ENCODE data around the gene MYCBPAP.

Gene MYCBPAP

DNA sequence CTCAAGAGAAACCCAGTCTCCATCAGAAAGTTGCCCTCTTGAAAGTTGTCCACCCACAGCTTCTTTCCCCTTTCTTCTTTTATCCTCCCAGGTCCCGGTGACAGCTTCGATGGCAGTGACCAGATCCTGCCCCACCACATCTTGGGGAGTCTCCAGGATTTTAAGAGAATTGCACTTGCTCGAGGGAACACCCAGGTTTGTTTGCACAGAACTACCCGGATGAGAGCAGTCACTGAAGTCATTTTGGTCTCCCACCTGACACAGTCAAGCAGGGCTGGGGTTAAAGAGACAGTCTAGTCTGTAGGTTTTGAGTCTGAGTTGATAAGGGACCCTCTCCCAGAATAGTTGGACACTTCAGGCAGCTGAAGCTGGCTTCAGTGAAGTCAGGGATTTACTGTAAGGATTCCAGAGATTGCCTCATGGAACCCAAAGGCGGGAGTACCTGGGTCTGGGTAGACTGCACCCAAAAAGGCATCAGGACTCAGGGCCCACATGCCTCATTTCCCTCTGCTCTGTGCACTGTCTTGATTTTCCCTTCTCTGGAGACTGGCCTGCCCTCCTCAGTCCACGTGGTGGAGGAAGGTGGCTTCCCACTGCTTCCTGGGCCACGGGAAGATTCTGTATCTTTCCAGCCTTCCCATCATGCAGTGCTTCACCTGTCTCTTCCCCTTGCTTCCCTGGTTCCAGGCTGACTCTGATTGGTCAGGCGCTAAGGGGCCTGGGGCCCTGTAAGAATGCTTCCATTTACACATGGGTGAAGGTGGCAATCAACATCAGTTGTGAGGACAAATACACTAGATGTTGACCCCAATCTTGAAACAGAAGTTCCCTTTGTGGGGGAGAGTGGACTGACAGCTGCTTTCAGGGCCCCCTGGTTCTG, 9.5 kb downstream of the MYCBPAP start:
- DNase-seq, result no peak

DNA sequence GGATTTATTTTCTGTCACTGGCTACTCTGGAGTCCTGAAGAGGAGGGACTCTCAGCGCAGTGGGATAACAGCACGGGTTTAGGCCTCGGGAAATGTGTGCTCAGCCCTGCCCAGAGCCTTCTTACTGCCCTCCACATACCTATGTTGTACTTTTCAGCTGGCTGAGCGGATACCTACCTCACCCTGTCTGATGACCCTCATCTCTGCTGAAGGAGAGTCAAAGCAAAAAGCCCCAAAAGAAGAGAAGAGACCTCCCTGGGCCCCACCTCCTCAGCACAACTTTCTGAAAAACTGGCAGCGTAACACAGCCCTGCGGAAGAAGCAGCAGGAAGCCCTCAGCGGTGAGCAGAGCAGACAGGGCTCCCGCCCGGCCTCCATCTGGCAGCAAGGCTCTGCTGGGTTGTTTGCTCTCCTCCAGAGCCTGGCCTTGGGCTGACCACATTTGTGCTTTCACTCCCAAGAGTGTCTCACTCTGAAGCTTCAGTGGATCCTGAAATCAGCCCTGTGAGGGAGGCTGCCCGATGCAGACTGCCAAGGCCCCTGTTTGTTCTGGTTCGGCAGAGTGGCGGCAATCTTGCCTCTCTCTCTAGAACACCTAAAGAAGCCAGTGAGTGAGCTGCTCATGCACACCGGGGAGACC, 10.3 kb downstream of the MYCBPAP start:
- no peak for DNase-seq

DNA sequence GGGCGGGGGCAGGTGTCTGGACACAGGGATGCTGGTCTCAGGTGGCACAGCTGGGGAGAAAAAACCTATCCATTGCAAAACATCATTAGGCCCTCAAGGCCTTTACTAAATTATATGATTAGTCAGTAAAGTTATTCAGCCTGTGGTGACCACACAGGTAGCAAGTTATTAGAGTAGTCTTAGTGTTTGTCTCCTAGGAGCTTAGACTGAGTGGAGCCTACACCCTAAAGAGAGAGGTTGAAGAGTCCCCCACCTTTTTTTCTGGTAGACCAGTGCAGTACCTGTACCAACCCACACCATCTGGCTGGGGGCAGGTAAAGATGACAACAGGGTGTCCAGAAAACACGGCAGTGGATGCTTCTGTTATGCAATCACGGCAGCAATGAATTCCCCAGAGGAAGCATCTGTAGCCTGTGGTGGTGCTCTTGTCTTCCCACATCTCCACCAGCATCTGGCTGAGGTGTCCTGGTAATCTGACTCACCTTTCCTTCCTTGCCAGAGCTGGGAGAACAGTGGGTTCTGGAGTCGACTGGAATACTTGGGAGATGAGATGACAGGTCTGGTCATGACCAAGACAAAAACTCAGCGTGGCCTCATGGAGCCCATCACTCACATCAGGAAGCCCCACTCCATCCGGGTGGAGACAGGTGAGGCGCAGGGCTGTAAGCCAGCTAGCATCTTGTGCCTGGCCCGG, 11.0 kb downstream of the MYCBPAP start:
- DNase-seq, result no peak

DNA sequence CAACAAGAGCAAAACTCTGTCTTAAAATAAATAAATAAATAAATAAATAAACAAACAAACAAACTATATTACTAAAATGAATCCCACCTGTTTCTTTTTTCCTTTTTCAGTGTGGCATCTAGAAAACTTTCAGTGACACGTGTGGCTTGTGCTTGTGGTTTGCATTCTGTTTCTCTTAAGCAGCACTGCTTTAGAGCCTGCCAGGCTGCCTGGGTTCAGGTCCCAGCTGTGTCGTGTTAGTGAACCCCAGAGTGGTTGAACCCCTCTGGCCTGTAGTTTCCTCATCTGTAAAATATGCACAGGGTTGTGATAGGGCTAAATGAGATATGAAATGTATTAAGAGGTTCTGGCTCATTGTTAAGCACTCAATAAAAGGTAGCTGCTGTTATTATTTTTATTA, 12.2 kb downstream of the MYCBPAP start:
- DNase-seq, result no peak

DNA sequence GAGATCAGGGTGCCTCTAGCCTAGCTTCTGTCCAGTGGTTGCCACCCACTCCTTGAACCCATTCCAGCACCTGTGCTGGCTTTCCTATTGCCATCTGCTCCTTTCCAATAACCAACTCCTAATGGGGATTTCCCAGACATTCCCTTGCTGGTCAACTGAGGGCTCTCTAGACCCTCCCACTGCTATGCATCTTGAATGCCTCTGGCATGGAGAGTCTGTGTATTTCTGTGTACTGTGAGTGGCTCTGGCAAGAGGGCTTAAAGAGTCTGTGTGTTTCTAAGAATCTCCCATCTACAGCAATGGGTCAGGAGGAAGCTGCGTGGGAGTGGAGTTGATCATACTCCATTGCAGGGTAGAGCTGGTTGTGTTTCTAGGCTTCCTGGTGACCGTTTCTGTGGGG, 13.3 kb downstream of the MYCBPAP start:
- no peak for DNase-seq

DNA sequence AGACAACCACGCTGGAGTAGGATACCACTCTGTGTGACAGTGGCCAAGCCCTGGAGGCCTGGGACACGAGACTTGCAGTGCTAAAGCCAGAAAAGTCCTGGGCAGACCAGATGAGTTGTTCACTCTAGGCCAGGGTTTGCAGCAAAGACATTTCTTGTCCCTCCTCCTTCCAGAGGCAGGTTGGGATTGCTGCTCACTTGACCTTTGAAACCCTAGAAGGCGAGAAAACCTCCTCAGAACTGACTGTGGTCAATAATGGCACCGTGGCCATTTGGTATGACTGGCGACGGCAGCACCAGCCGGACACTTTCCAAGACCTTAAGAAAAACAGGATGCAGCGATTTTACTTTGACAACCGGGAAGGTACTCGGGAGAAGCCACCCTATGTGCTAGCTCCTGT, 14.5 kb downstream of the MYCBPAP start:
- no peak for DNase-seq

DNA sequence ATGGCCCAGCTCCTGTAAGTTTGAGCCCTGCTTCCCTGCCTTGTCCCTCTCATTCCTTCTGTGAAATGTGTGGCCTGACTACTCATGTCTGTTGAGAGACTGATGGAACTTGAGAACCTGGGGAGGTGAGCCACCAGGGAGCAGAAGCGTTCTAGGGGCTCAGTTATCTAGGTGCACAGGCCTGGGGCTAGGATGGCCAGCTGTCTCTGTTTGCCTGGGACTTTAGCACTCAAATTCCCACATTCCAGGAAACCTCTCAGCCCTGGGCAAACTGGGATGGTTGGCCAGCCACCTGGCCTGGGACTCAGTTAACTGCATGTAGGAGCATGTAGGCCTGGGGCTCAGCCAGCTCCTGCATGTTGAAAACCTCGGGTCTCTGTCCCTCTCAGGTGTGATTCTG, 15.0 kb downstream of the MYCBPAP start:
- DNase-seq, result no peak

DNA sequence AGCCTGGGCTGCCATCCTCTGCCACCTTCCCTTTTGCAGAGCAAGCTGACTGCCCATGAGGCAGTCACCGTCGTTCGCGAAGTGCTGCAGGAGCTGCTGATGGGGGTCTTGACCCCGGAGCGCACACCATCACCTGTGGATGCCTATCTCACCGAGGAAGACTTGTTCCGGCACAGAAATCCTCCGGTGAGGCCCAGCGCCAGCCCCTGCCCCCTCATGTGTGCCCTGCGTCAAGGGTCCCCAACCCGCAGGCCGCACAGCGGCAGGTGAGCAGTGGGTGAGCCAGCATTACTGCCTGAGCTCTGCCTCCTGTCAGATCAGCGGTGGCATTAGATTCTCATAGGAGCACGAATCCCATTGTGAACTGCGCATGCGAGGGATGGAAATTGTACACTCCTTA, 16.6 kb downstream of the MYCBPAP start:
- no peak for DNase-seq

DNA sequence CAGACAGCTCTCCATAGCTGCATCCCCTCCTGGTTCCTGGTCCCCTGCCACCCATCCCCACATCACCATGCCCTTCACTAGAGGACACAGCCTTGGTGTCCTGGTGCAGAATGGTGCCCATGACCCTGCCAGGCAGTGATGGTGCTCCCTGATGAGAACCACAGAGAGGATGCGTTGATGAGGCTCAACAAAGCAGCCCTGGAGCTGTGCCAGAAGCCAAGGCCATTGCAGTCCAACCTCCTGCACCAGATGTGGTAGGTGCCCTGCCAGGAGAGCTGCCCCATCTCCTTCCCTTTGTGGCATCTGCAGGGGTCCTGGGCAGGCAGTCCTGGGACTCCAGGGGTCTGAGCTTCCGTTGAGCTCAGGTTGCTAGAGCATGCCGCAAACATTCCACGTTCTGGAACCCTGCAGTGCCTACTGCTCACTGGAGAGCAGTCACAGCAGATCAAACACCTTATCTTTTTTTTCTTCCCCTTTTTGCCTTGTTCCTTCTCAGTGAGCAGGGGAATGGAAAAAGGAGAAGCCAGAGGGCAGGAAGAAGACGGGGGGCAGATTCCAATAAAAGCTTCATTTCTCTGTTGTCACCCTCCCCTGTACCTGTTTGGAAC, 19.0 kb downstream of the MYCBPAP start:
- DNase-seq, result no peak

DNA sequence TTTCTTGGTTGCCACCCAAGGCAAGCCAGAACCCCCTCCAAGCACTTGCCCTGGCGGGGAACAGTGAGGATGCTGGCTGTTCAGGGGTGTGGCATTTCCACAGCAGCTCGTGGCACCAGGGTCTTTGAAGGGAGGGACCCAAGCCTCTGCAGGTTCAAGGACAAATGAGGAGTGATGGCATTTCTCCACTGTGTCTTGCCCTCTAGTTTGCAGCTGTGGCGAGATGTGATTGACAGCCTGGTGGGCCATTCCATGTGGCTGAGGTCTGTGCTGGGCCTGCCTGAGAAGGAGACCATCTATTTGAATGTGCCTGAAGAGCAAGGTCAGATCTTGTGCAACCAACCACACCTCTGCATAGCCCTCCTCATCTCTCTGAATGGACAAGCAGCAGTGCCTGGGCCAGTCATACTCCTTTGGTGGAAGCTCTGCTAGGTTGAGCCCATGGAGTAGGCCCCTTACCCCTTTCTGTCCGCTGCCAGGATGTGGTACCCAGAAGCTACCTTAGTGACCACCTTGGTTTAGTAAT, 19.8 kb downstream of the MYCBPAP start:
- no peak for DNase-seq

DNA sequence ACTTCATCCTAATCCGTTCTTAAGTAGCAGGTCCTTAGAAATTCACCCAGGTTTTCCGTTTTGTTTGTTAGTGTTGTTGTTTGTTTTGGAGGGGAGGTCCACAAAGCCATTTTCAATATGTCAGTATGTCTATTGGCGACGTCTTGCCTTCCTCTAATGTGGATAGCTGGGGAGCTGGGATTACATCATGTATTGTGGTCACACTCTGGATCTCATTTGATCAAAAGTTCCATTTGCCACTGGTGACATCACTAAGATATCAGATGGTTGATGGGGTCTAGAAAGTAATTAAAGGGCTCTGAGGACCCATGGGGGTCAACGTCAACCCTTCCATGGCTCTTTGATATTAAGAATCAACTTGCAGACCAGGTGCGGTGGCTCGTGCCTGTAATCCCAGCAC, 21.6 kb downstream of the MYCBPAP start:
- no peak for DNase-seq

DNA sequence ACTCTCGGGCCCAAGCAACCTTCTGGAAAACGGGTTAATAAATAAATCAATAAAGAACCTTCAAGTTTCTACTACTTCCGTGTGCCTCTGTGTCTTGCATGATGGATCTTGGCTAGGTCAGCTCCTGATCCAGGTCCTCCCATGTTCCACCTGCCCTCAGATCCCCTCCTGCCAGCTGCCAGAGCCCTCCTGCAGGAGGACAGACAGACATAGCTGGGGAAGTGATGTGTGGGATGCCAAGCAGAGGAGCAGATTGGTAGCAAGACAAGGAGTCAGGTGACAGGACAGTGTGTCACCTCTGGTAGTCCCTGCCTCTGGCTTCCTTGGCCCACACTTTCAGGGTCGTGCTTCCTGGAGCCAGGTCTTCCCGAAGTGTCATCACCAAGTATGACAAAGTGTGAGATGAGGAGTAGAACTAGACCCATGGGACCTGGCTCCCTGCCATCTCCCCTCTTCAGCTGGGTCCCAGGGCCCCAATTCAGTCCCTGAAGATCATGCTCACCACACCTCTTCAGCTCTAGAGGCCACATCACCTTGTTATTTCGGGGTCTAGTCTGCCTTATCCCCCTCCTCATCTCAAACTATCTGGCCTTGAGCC, 23.3 kb downstream of the MYCBPAP start:
- DNase-seq, result no peak

DNA sequence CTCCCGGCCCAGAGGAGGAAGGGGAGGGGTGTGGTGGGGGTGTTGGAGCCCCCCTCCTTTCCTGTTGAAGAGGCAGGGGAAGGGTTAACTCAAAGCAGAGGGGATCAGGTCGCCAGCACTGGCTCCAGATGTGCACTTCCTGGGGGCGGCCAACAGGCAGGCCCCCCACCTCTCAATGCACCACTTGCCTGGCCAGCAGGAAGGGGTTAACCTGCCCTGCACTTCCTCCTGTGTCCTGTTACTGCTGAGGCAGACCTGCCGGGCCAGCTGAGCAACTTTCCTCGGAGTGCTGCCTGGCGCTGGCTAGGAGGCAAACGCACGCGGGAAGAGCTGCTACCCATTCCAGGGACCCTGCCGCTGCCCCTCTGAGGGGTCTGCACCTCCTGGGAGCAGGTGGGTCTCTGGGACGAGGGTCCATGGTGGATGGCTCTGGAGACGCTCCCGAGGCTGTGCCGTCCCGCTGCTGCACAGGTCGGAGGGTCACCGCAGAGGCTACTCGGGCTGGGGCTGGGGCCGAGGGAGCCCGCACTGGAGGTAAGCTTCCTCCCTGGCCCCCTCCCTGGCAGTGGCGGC, 24.3 kb downstream of the MYCBPAP start, which contains the start of gene EPN3:
Gene EPN3, plus strand, starts transcription at position 284 of the 573 bp plus-strand sequence. CDS start 3,822 bp downstream, outside the sequence.
- no peak for DNase-seq

DNA sequence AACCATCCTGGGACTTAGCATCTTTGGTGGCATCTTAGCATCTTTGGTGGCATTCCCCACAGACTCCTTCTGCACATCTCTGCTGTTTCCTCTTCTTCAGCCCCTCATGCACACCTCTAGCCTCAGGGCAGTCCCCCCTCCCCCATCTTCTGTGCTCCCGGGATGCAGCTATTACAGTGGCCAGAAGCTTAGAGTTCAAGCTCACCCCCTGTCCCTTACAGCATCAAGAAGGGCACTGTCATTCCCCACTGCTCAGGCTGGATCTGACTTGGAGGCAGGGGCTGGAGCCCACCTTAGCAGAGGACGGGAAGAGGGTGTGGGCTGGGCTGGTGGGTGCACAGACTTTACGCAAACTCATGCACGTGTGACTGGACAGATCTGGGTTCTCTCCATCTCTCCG, 24.9 kb downstream of the MYCBPAP start:
- DNase-seq, result no peak

DNA sequence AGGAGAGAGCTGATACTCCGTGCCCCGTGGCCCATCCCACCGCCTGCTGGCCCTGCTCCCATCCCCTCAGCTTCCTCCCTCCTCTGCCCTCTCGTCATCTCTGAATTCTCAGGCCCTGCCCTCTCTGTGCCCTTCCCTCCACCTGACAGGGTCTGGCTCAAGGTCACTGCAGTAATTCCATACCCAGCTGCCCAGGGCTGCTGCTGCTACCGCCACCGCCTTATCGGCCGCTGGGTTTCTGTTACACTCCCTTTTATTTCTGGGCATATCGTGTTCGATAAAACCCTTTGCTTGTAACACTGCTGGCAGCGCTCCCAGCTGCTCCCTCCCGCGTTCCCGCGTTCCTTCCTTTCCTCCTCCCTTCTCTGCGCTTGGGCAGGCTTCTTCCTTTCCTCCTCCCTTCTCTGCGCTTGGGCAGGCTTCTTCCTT, 25.5 kb downstream of the MYCBPAP start:
- no peak for DNase-seq

DNA sequence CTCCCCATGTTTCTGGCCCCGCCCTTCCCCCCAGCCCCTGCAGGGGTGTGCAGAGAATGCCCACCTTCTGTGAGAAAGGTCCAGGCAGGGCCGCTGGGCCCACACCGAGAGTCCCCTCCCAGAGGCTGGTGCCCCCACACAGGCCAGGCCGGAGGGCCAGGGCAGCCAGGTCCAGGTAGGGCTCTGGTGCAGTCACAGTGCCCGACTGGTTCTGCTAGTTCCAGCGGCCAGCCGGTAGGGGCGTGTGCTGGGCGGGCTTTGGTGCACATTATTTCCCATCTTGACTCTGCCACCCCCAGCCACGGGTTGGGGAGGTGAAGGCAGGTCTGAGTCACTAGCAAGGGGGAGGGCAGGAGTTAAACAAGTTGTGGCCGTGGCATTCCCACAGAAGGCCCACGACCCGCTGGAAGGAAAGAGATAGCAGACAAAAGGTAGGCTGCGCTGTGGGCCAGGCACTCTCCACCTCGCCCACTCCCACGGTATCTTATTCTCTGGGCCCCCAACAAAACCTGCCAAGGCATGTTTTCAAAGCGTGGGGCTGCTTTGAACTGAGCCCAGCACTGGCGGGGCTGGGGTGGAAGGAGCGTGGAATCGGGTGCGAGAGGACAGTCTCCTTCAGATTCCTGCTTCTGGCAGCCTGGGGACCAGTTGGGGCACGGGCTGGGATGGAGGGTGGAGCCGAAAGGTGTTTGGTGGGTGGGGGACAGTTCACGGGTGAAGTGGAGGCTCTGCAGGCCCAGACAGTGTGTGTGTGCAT, 26.2 kb downstream of the MYCBPAP start:
- DNase-seq, result no peak

DNA sequence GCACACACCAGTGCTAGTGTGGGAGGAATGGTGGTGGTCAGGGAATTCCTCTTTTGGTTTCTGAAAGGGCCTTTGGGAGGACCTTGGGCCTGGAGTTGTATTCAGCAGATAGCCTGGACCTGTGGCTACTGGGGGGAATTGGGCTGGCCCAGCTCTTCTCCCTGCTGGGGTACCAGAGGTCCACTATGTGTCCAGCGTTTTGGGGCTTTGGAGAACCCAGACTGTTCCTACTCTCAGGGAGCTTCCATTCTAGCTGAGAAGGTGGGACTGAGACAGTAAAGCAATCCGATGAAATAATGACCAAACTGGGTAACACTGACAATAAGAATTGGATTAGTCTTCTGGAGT, 26.7 kb downstream of the MYCBPAP start:
- DNase-seq, result no peak

DNA sequence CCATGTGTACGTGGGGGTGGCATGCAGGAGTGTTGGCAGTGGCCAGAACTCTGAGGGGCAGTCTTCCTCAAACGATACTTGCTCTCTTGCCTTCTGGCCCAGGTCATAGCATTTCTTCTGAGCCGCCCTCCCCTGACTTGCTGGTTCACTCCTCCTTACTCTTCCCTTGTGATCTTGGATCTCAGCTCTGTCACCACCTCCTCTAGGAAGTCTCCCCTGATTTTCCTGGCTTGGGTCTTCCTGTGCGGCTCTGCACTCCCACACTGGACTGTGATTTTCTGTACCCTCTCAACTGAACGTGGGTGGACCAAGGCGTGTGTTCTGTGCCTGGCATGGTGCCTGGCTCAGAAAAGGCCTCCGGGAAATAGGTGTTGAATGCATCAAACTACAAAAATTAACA, 27.2 kb downstream of the MYCBPAP start:
- DNase-seq, result no peak

DNA sequence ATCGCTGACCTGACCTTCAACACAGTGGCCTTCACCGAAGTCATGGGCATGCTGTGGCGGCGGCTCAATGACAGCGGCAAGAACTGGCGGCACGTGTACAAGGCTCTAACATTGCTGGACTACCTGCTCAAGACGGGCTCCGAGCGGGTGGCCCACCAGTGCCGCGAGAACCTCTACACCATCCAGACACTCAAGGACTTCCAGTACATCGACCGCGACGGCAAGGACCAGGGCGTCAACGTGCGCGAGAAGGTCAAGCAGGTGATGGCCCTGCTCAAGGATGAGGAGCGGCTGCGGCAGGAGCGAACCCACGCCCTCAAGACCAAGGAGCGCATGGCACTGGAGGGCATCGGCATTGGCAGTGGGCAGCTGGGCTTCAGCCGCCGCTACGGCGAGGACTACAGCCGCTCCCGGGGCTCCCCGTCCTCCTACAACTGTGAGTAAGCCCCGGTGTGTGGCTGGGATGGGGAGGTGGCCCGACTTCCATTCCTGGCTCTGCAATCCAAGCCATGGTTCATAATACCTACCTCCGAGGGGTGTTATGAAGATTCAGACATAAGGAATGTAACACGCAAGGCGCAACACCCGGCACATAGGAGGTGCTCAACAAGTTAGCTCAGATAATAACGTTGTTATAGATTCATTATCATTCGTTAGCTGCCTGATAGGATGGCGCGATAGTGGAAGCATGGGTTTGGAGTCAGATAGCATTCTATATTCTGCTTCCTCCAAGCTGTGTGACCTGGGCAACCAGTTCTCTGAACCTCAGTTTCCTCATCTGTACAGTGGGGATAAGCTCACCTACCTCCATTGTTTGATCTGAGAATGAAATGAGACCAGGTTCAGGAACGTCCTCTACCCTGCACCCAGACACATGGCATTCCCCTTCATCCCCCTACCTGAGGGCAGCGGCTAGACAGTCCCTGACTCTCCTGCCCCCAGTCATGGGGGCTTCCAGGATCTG, 28.7 kb downstream of the MYCBPAP start:
- DNase-seq, result no peak
